WTC11 (cell line): ENCODE measurements around the gene ITM2C.

Source experiments
- CTCF ChIP-seq: fragments of 200-600 bp; IDR thresholded peaks from 2 replicates; pipeline ENCODE4 v1.8.0; 2022; ENCODE audit warnings: antibody characterized with exemption
- KAT7 ChIP-seq: sonication (generic); formaldehyde crosslinking; IDR thresholded peaks from 2 replicates; pipeline ENCODE4 v1.8.1; 2023; ENCODE audit warnings: missing genetic modification reagents, mild to moderate bottlenecking, borderline replicate concordance
- SP1 ChIP-seq: sonication (generic); formaldehyde crosslinking; conservative IDR thresholded peaks from 2 replicates; pipeline ENCODE4 v1.8.1; 2022; ENCODE audit warnings: missing genetic modification reagents
- ZNF512 ChIP-seq: sonication (generic); formaldehyde crosslinking; IDR thresholded peaks from 2 replicates; pipeline ENCODE4 v1.8.1; 2022; ENCODE audit warnings: missing genetic modification reagents, borderline replicate concordance

- no peak for TF ChIP-seq SP1
- no peak for TF ChIP-seq CTCF
- no peak for TF ChIP-seq KAT7 (CRISPR knock-in tag)
- TF ChIP-seq ZNF512 (CRISPR knock-in tag): no peak
These were observed 25.9 kb downstream of the ITM2C start for GRCh38 chr2:230890646-230891045.
